ENCODE data around the gene CERKL.

CERKL gene

GRCh38 chr2:181573140-181573736 is 83.7 kb downstream of the CERKL start:
- DNase-seq = peak; percentile 65

GRCh38 chr2:181570833-181571661 is 85.9 kb downstream of the CERKL start:
- no peak for DNase-seq

GRCh38 chr2:181570059-181570458 is 86.8 kb downstream of the CERKL start:
- no peak for DNase-seq

GRCh38 chr2:181566334-181567032 is 90.4 kb downstream of the CERKL start:
- no peak for DNase-seq

GRCh38 chr2:181563101-181563692 is 93.7 kb downstream of the CERKL start:
- no peak for DNase-seq

- no peak for DNase-seq
Observed at GRCh38 chr2:181558371-181558770, 98.5 kb downstream of the CERKL start.

GRCh38 chr2:181554061-181554830 is 102.7 kb downstream of the CERKL start:
- peak; percentile 95 for DNase-seq

- no peak for DNase-seq
Observed at GRCh38 chr2:181553244-181553643, 103.7 kb downstream of the CERKL start.

- no peak for DNase-seq
Observed at GRCh38 chr2:181552808-181553207, 104.1 kb downstream of the CERKL start.

- DNase-seq = no peak
Observed at GRCh38 chr2:181546086-181546485, 110.8 kb downstream of the CERKL start.

- DNase-seq = no peak
Observed at GRCh38 chr2:181542170-181542569, 114.7 kb downstream of the CERKL start.

GRCh38 chr2:181540421-181540820 is 116.5 kb downstream of the CERKL start:
- DNase-seq = no peak

- DNase-seq = no peak
Observed at GRCh38 chr2:181536730-181537129, 120.2 kb downstream of the CERKL start.

GRCh38 chr2:181528441-181528840 is 128.5 kb downstream of the CERKL start:
- peak; percentile 10 for DNase-seq

GRCh38 chr2:181527058-181527457 is 129.8 kb downstream of the CERKL start:
- DNase-seq = no peak

GRCh38 chr2:181526014-181526413 is 130.9 kb downstream of the CERKL start:
- no peak for DNase-seq

- no peak for DNase-seq
Observed at GRCh38 chr2:181523756-181524155, 133.1 kb downstream of the CERKL start.

GRCh38 chr2:181520253-181520652 is 136.7 kb downstream of the CERKL start:
- no peak for DNase-seq

- peak; percentile 69 for DNase-seq
Observed at GRCh38 chr2:181517685-181518301, 139.1 kb downstream of the CERKL start.

GRCh38 chr2:181516992-181517391 is 139.9 kb downstream of the CERKL start:
- DNase-seq = peak; percentile 9

GRCh38 chr2:181515719-181516118 is 141.2 kb downstream of the CERKL start:
- DNase-seq = peak; percentile 80

GRCh38 chr2:181500201-181500600 is 156.7 kb downstream of the CERKL start:
- no peak for DNase-seq
